Aorta (tissue), 5 donors: ENCODE results near the gene CHST9. TPM values are rescaled to one million over a fixed set of nuclear protein-coding genes. Genes with fewer than 3 reads are reported as not detected.

Source experiments
- ATAC-seq: fragments of 200-7000 bp; cut with Tn5 transposase; one replicate; pipeline ENCODE4 v1.9.1; 2022; ENCODE audit warnings: moderate library complexity; ENCODE audit not compliant: low FRiP score
- DNase-seq, 2 donors: peaks; one replicate each; pipeline ENCODE4 v3.0.0-alpha.2; 2020
- H3K27ac ChIP-seq, 2 donors: one replicate each; pipeline ENCODE4 v1.5.1; 2013; ENCODE audit warnings: low read length in 2 of 2, mild to moderate bottlenecking in 2 of 2, moderate library complexity in 2 of 2, control low read depth in 1 of 2, inconsistent platforms in 1 of 2, low read depth in 1 of 2
- H3K27me3 ChIP-seq, 2 donors: one replicate each; pipeline ENCODE4 v1.6.1; 2013; ENCODE audit warnings: control low read depth in 1 of 2, low read length in 1 of 2, mild to moderate bottlenecking in 1 of 2, moderate library complexity in 1 of 2; ENCODE audit not compliant: insufficient read depth in 2 of 2, control insufficient read depth in 1 of 2
- H3K36me3 ChIP-seq, 2 donors: one replicate each; pipeline ENCODE4 v1.6.1; 2013; ENCODE audit warnings: control low read depth in 1 of 2, low read length in 1 of 2, mild to moderate bottlenecking in 1 of 2; ENCODE audit not compliant: insufficient read depth in 2 of 2, control insufficient read depth in 1 of 2
- H3K4me1 ChIP-seq, 2 donors: one replicate each; pipeline ENCODE4 v1.6.1; 2013; ENCODE audit warnings: low read length in 2 of 2, control low read depth in 1 of 2, mild to moderate bottlenecking in 1 of 2, moderate library complexity in 1 of 2; ENCODE audit not compliant: insufficient read depth in 2 of 2, control insufficient read depth in 1 of 2
- H3K4me3 ChIP-seq, 2 donors: one replicate each; pipeline ENCODE4 v1.5.1; 2013; ENCODE audit warnings: low read length in 2 of 2, control low read depth in 1 of 2, mild to moderate bottlenecking in 1 of 2
- H3K9me3 ChIP-seq: one replicate; pipeline ENCODE4 v1.6.1; 2013; ENCODE audit warnings: mild to moderate bottlenecking, low read length; ENCODE audit not compliant: control insufficient read depth
- WGBS, 2 donors: extraction: QIAGEN DNeasy Blood & Tissue Kit; methylation state at CpG; one replicate each; pipeline ENCODE4 v1.1.7; 2013; 5-methylcytosine and 5-hydroxymethylcytosine counted together
- intact Hi-C, 2 donors: fragments of 100-400 bp; cut with DNase I; formaldehyde crosslinking; loops; one replicate each; pipeline versions ENCODE4 v1.14.2 to v1.15.0; 2022
- polyA plus RNA-seq, 2 donors: library from polyadenylated mRNA; stranded (reverse); fragments of 200-250 nt; gene quantifications; one replicate each; pipeline ENCODE4 v1.2.3, GENCODE V29; 2013
- total RNA-seq, 2 donors: library from RNA; stranded (reverse); fragmentation: NEBNext Ultra II Directional; extraction: Animal tissue kit (Norgen Biotek cat#: 25700); gene quantifications; one replicate each; pipeline ENCODE4 v1.2.1, GENCODE V29; 2021
- donor health status: healthy with polysubstance abuse.
- donor health status: Bipolar disorder and iron deficiency.
- donor health status: DM: no; HTN: no; CAD: no.
- donor health status: DM: no; HTN: no; CAD: no.
- donor health status: DM: yes; HTN: yes; CAD: no.

Gene CHST9
- total and polyA plus RNA-seq, 4 donors: 0.06 TPM; not detected in 3

GRCh38 chr18:26875040-26875654, 310.0 kb downstream of the CHST9 start:
- H3K4me1 ChIP-seq: no peaks in the 10 kb centered on the region
- intact Hi-C loops: no loop called here
- no peaks in the 10 kb centered on the region for H3K27me3 ChIP-seq
- 86 to 89% methylated on average over 2 of the region's 2 CpGs for WGBS, 2 donors
- H3K9me3 ChIP-seq: peaks cover 2% of the 10 kb centered on the region
- no peak overlapping the region for H3K4me3 ChIP-seq
- ATAC-seq: no peak
- H3K36me3 ChIP-seq: no peaks in the 10 kb centered on the region
- H3K27ac ChIP-seq: no peak overlapping the region
- no peak for DNase-seq

GRCh38 chr18:26874283-26874682, 310.8 kb downstream of the CHST9 start:
- DNase-seq (no peak), ATAC-seq (no peak)
- H3K27me3 ChIP-seq: no peaks in the 10 kb centered on the region
- no peak overlapping the region for H3K4me3 ChIP-seq
- H3K27ac ChIP-seq: no peak overlapping the region
- peaks cover 2% of the 10 kb centered on the region for H3K9me3 ChIP-seq
- intact Hi-C loops: no loop called here
- H3K4me1 ChIP-seq: no peaks in the 10 kb centered on the region
- H3K36me3 ChIP-seq: no peaks in the 10 kb centered on the region

GRCh38 chr18:26869640-26870039, 315.5 kb downstream of the CHST9 start:
- no peak for DNase-seq
- intact Hi-C loops: no loop called here
- Histone ChIP-seq H3K27me3 (no peaks in the 10 kb centered on the region), H3K27ac (no peak overlapping the region), H3K4me3 (no peak overlapping the region), H3K4me1 (no peaks in the 10 kb centered on the region), H3K9me3 (no peaks in the 10 kb centered on the region), H3K36me3 (no peaks in the 10 kb centered on the region)
- WGBS, 2 donors: 66 to 87% methylated on average over 1 of the region's 1 CpG
- ATAC-seq: no peak

- Histone ChIP-seq H3K4me3 (no peak overlapping the region), H3K9me3 (no peaks in the 10 kb centered on the region), H3K4me1 (no peaks in the 10 kb centered on the region), H3K27ac (no peak overlapping the region), H3K27me3 (no peaks in the 10 kb centered on the region), H3K36me3 (no peaks in the 10 kb centered on the region)
- no peak for ATAC-seq
- intact Hi-C loops: no loop called here
- 2 to 8% methylated on average over 6 of the region's 6 CpGs for WGBS, 2 donors
- no peak for DNase-seq
Measured at GRCh38 chr18:26868968-26869586, 316.0 kb downstream of the CHST9 start.

- no peak overlapping the region for H3K27ac ChIP-seq
- H3K9me3 ChIP-seq: no peaks in the 10 kb centered on the region
- H3K36me3 ChIP-seq: no peaks in the 10 kb centered on the region
- intact Hi-C loops: no loop called here
- no peak overlapping the region for H3K4me3 ChIP-seq
- DNase-seq: no peak
- no peak for ATAC-seq
- 34 to 42% methylated on average over 4 of the region's 4 CpGs for WGBS, 2 donors
- H3K4me1 ChIP-seq: no peaks in the 10 kb centered on the region
- no peaks in the 10 kb centered on the region for H3K27me3 ChIP-seq
Measured at GRCh38 chr18:26867471-26867870, 317.6 kb downstream of the CHST9 start.

GRCh38 chr18:26865557-26865956, 319.6 kb downstream of the CHST9 start, which contains the start of gene AQP4:
TSS of gene AQP4 (minus strand) at chr18:26865707. CDS start at chr18:26865689, 18 bp downstream.
- Histone ChIP-seq H3K27ac (no peak within 1 kb of the TSS), H3K9me3 (peaks cover 2% of the 10 kb centered on the region), H3K27me3 (no peaks in the 10 kb centered on the region), H3K36me3 (no peaks in the 10 kb centered on the region), H3K4me3 (no peak within 1 kb of the TSS), H3K4me1 (no peaks in the 10 kb centered on the region)
- no peak for ATAC-seq
- 32 to 36% methylated on average over 5 of the region's 5 CpGs for WGBS, 2 donors
- no peak for DNase-seq
- intact Hi-C loops: no loop called here

GRCh38 chr18:26864658-26865057, 320.4 kb downstream of the CHST9 start:
- ATAC-seq (no peak), DNase-seq (no peak)
- H3K9me3 ChIP-seq: peaks cover 2% of the 10 kb centered on the region
- no peak overlapping the region for H3K4me3 ChIP-seq
- H3K27me3 ChIP-seq: no peaks in the 10 kb centered on the region
- 90 to 93% methylated on average over 7 of the region's 7 CpGs for WGBS, 2 donors
- no peaks in the 10 kb centered on the region for H3K36me3 ChIP-seq
- H3K4me1 ChIP-seq: no peaks in the 10 kb centered on the region
- no peak overlapping the region for H3K27ac ChIP-seq
- intact Hi-C loops: no loop called here

- Histone ChIP-seq H3K27me3 (no peaks in the 10 kb centered on the region), H3K36me3 (no peaks in the 10 kb centered on the region), H3K4me3 (no peak overlapping the region), H3K9me3 (peaks cover 2% of the 10 kb centered on the region), H3K4me1 (no peaks in the 10 kb centered on the region), H3K27ac (no peak overlapping the region)
- ATAC-seq (no peak), DNase-seq (no peak)
- intact Hi-C loops: no loop called here
- 67 to 72% methylated on average over 9 of the region's 9 CpGs for WGBS, 2 donors
Measured at GRCh38 chr18:26863921-26864497, 321.1 kb downstream of the CHST9 start.
